Measurements from ENCODE around the gene IL25.

The IL25 gene

DNA sequence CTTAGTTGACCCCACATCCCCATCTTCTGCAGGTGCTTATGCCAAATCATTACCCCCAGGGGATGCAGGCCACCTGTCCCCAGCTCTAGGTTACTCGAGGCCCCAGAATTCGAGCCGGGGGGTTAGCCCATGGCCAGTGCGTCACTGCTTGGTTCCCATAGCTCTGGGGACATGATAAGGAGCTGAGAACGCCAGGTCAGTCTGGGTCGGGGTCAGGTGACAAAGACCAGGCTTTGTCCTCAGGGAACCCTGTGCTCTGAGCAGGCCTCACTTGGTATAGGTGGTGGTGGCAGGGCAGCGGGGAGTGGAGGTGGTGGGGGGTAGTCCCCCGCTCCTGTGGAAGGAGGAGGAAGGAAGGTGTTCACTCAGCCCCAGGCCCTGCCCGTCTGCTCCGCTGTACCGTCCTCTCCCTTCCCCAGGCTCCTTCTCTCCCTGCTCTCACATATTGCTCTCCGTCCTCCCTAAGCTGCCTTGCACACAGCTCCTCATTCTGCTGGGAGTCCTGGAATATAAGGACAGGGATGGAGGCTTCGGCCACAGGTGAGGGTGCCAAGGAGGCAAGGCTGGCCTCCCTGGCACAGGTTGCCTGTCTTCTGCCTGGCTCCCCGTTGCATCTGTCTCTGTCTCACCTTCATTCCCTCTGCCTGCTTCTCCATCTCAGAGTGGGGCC lies 37.5 kb downstream of the IL25 start:
- no peaks in the 10 kb centered on the region for H3K79me2 ChIP-seq (ENCODE audit: insufficient read depth, low read length)
- H3K27me3 ChIP-seq (ENCODE audit: insufficient read depth, low read length, poor library complexity), result peaks cover 18% of the 10 kb centered on the region

DNA sequence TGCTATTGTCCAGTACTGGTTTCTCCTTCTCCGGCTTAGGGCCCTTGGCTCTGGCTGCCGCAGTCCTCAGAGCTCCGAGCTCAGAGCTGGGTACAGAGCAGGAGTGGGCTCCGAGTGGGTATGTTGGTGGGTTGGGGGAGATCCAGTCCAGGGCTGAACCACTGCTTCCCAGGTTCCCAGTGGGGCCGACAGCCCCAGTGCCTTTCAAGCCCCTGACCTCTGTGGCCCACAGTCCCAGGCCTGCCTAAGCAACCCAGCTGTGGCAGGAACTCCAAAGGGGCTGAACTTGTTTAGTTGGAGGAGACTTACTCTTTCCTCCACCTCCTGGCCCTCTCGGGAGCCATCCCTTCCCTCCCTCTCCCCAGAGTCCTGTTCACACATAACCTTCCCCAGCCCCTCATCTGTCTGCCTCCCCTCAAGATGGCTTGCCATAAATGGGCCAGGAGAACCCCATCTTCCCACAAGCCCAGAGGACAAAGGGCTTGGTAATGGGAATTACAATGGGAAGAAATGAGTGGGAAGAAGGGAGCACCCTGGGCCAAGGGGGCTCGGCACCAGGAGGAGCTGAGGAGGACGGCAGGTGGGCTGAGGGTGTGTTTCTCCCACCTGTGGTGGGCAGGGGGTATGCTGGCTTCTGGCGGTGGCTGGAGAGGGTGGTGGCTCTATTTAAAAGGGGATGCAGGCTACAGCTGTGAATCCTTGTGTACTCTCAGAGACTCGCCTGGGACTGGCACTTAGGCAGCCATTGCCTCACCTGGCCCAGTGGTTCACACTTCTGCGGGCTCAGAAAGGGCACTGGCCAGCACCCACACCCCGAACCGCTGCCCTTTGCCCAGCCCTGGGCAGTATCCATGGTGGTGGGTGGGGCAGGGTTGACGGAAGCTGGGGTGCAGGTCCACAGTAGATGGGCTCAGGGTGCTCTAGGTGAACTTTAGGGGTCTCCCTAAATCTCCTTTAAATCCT lies 39.2 kb downstream of the IL25 start:
- Histone ChIP-seq H4K20me1 (ENCODE audit: insufficient read depth, low read length) (no peaks in the 10 kb centered on the region; the same call in 1 of the 2 replicates), H3K9me3 (ENCODE audit: insufficient read depth, low read length, severe bottlenecking) (no peaks in the 10 kb centered on the region), H3K79me2 (ENCODE audit: insufficient read depth, low read length) (no peaks in the 10 kb centered on the region), H3K36me3 (ENCODE audit: insufficient read depth, low read length) (no peaks in the 10 kb centered on the region), H3K27ac (ENCODE audit: low read length) (no peak overlapping the region), H3K4me3 (ENCODE audit: low read depth in 1 of 2, low read length in 2 of 2) (no peak overlapping the region), H3K4me1 (ENCODE audit: insufficient read depth, low read length) (no peaks in the 10 kb centered on the region), H2AFZ (ENCODE audit: low read depth, low read length) (no peak overlapping the region), H3K4me2 (ENCODE audit: insufficient read depth, low read length) (no peak overlapping the region), H3K9ac (ENCODE audit: low read depth, low read length) (no peak overlapping the region), H3K27me3 (ENCODE audit: insufficient read depth, low read length, poor library complexity) (peaks cover 18% of the 10 kb centered on the region)
- ATAC-seq (ENCODE audit: insufficient read depth, low read depth) (no peak), DNase-seq (no peak)
- no peak for TF ChIP-seq EZH2 (IDR thresholded peaks at IDR 0.05; ENCODE audit: borderline replicate concordance, low read depth, low read length, severe bottlenecking)
- TF ChIP-seq, protein P1, sequence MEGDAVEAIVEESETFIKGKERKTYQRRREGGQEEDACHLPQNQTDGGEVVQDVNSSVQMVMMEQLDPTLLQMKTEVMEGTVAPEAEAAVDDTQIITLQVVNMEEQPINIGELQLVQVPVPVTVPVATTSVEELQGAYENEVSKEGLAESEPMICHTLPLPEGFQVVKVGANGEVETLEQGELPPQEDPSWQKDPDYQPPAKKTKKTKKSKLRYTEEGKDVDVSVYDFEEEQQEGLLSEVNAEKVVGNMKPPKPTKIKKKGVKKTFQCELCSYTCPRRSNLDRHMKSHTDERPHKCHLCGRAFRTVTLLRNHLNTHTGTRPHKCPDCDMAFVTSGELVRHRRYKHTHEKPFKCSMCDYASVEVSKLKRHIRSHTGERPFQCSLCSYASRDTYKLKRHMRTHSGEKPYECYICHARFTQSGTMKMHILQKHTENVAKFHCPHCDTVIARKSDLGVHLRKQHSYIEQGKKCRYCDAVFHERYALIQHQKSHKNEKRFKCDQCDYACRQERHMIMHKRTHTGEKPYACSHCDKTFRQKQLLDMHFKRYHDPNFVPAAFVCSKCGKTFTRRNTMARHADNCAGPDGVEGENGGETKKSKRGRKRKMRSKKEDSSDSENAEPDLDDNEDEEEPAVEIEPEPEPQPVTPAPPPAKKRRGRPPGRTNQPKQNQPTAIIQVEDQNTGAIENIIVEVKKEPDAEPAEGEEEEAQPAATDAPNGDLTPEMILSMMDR (IDR thresholded peaks at IDR 0.05; ENCODE audit: borderline replicate concordance, extremely low read depth, low read length, poor library complexity, severe bottlenecking), result no peak

More for the DNA sequence above, 37.5 kb downstream of the IL25 start:
- no peak for ATAC-seq (ENCODE audit: insufficient read depth, low read depth)
- Histone ChIP-seq H3K9me3 (ENCODE audit: insufficient read depth, low read length, severe bottlenecking) (no peaks in the 10 kb centered on the region), H3K27ac (ENCODE audit: low read length) (no peak overlapping the region), H2AFZ (ENCODE audit: low read depth, low read length) (no peak overlapping the region), H4K20me1 (ENCODE audit: insufficient read depth, low read length) (no peaks in the 10 kb centered on the region; the same call in 1 of the 2 replicates), H3K4me2 (ENCODE audit: insufficient read depth, low read length) (no peak overlapping the region), H3K4me3 (ENCODE audit: low read depth in 1 of 2, low read length in 2 of 2) (no peak overlapping the region), H3K4me1 (ENCODE audit: insufficient read depth, low read length) (no peaks in the 10 kb centered on the region), H3K36me3 (ENCODE audit: insufficient read depth, low read length) (no peaks in the 10 kb centered on the region), H3K9ac (ENCODE audit: low read depth, low read length) (no peak overlapping the region)
- no peak for DNase-seq
- TF ChIP-seq, protein P1 (IDR thresholded peaks at IDR 0.05; ENCODE audit: borderline replicate concordance, extremely low read depth, low read length, poor library complexity, severe bottlenecking), result no peak
- TF ChIP-seq EZH2 (IDR thresholded peaks at IDR 0.05; ENCODE audit: borderline replicate concordance, low read depth, low read length, severe bottlenecking), result no peak

DNA sequence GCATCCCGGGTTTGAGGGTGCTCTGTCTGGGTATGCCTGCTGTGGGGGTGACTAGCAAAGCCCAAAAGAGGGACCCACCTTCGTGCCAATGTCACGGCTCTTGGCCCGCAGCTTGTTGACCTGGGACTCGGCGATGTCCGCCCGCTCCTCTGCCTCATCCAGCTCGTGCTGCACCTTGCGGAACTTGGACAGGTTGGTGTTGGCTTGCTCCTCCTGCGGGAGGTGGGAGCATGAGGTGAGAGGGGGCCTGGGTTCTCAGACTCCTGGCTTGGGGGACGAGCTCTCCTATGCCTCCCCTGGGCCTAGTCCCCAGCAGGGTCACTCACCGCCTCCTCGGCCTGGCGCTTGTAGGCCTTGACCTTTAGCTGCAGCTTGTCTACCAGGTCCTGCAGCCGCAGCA lies 41.1 kb downstream of the IL25 start:
- TF ChIP-seq EZH2 (IDR thresholded peaks at IDR 0.05; ENCODE audit: borderline replicate concordance, low read depth, low read length, severe bottlenecking), result no peak
- TF ChIP-seq, protein P1 (IDR thresholded peaks at IDR 0.05; ENCODE audit: borderline replicate concordance, extremely low read depth, low read length, poor library complexity, severe bottlenecking), result no peak

More for the DNA sequence above, 41.1 kb downstream of the IL25 start:
- Histone ChIP-seq H2AFZ (ENCODE audit: low read depth, low read length) (no peak overlapping the region), H3K79me2 (ENCODE audit: insufficient read depth, low read length) (no peaks in the 10 kb centered on the region), H3K27ac (ENCODE audit: low read length) (no peak overlapping the region), H3K4me1 (ENCODE audit: insufficient read depth, low read length) (no peaks in the 10 kb centered on the region), H4K20me1 (ENCODE audit: insufficient read depth, low read length) (no peaks in the 10 kb centered on the region; the same call in 1 of the 2 replicates), H3K27me3 (ENCODE audit: insufficient read depth, low read length, poor library complexity) (peaks cover 16% of the 10 kb centered on the region), H3K4me3 (ENCODE audit: low read depth in 1 of 2, low read length in 2 of 2) (no peak overlapping the region), H3K4me2 (ENCODE audit: insufficient read depth, low read length) (no peak overlapping the region), H3K9ac (ENCODE audit: low read depth, low read length) (no peak overlapping the region), H3K36me3 (ENCODE audit: insufficient read depth, low read length) (no peaks in the 10 kb centered on the region), H3K9me3 (ENCODE audit: insufficient read depth, low read length, severe bottlenecking) (no peaks in the 10 kb centered on the region)
- no peak for ATAC-seq (ENCODE audit: insufficient read depth, low read depth)
- no peak for DNase-seq
